BLaER1 treated with 17β-estradiol and CSF1 and Interleukin-3, amounts not matched to agents 10 nM and 100 nM (cell line): ENCODE data around the gene SPINT1.
"Not testable (repeated sequence)": the region's sequence is repeated elsewhere in the genome, so short reads cannot be mapped to it uniquely, and the experiment has no call there.

ENCODE experiments used
- H3K27ac ChIP-seq, 11 experiments: shearing (Covaris generic); formaldehyde crosslinking; 2 replicates each; pipeline ENCODE4 v1.8.1; 2022
- H3K27me3 ChIP-seq, 11 experiments: shearing (Covaris generic); formaldehyde crosslinking; 2 replicates each; pipeline ENCODE4 v1.8.1; 2022
- H3K36me3 ChIP-seq, 11 experiments: shearing (Covaris generic); formaldehyde crosslinking; 2 replicates each; pipeline ENCODE4 v1.8.1; 2022
- H3K4me1 ChIP-seq, 10 experiments: shearing (Covaris generic); formaldehyde crosslinking; 2 replicates each; pipeline ENCODE4 v1.8.1; 2022
- H3K4me2 ChIP-seq, 11 experiments: shearing (Covaris generic); formaldehyde crosslinking; 2 replicates each; pipeline ENCODE4 v1.8.1; 2022
- H3K4me3 ChIP-seq, 10 experiments: shearing (Covaris generic); formaldehyde crosslinking; 2 replicates each; pipeline ENCODE4 v1.8.1; 2022
- H3K9ac ChIP-seq, 11 experiments: shearing (Covaris generic); formaldehyde crosslinking; 2 replicates each; pipeline ENCODE4 v1.8.1; 2022
- H3K9me3 ChIP-seq, 11 experiments: shearing (Covaris generic); formaldehyde crosslinking; replicated peaks in 1 of 11; 2 replicates each; pipeline ENCODE4 v1.8.1; 2022
- H4K20me1 ChIP-seq, 11 experiments: shearing (Covaris generic); formaldehyde crosslinking; 2 replicates each; pipeline ENCODE4 v1.8.1; 2022
- Cebpa-rat ChIP-seq, 11 experiments: shearing (Covaris generic); IDR thresholded peaks; 2 replicates each; pipeline ENCODE4 v1.8.1; 2022

The SPINT1 gene

DNA sequence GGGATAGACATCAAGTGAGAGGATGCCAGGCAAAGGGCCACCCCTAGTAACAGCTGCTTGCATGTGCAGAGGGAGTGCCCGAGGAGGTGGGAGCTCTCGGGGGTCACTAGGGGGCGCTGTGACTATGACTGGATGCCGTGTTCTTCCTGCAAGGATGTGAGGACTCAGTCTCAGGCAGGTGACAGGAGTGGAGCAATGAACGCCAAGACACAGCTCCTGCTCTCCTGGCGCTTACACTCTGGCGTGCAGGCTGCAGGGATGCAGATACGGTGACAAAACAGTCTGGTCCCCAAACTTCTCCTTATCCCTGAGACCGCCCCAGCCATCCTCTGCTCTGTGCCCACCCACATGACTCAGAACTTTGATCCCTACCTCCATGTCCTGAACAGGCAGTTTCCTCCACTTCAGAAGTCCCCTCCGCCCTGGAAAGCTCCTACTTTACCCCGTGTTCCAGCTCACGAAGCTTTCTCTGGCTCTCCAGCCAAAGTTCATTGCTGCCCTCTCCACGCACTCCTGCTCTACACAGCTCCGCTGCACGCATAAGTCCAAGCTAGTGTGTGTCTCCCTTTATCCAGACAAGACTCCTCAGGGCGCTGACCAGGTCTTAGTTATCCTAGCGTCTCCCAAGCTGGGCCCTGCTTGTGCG is 15.5 kb downstream of the SPINT1 start:
- H4K20me1 ChIP-seq: peaks cover 0 to 16% (median 0%) of the 10 kb centered on the region in 11 experiments; a peak in 2 of 22 replicates
- H3K4me1 ChIP-seq: peaks cover 0 to 58% (median 29%) of the 10 kb centered on the region in 10 experiments; a peak in 12 of 20 replicates

DNA sequence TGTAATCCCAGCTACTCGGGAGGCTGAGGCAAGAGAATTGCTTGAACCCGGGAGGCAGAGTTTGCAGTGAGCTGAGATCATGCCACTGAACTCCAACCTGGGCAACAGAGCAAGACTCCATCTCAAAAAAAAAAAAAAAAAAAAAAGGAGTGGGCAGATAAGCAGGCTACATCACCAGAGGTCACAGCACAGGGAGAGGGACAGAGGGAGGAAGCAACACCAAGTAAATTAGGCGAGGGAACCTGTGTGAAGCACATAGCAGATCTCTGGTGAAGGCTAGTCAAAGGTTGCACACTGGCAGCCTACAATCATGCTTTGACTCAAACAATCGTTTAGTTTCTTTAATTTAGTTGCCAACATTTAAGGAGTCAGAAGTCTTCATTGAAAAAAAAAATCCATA is 17.3 kb downstream of the SPINT1 start:
- H3K9ac ChIP-seq, H3K9me3 ChIP-seq, H3K4me3 ChIP-seq, H3K27me3 ChIP-seq, H3K27ac ChIP-seq: not testable (repeated sequence)
- Histone ChIP-seq H3K4me1 (peaks cover 0 to 70% (median 39%) of the 10 kb centered on the region in 10 experiments; a peak in 17 of 20 replicates), H3K4me2 (peak overlapping the region in 5 of 11 experiments; percentile 44 to 68 (median 60); a peak in 7 of 22 replicates), H4K20me1 (peaks cover 0 to 10% (median 0%) of the 10 kb centered on the region in 11 experiments; a peak in 2 of 22 replicates), H3K36me3 (peaks cover 9 to 22% (median 15%) of the 10 kb centered on the region in 11 experiments)

More for the DNA sequence above, 15.5 kb downstream of the SPINT1 start:
- H3K36me3 ChIP-seq: peaks cover 27 to 40% (median 34%) of the 10 kb centered on the region in 11 experiments
- H3K4me2 ChIP-seq: peak overlapping the region in 4 of 11 experiments; percentile 59 to 68 (median 62); a peak in 5 of 22 replicates
- no peak overlapping the region for H3K4me3 ChIP-seq
- no peaks in the 10 kb centered on the region for H3K27me3 ChIP-seq
- H3K9me3 ChIP-seq: no peaks in the 10 kb centered on the region
- no peak overlapping the region for H3K27ac ChIP-seq
- no peak for TF ChIP-seq Cebpa-rat (IDR thresholded peaks at IDR 0.05)
- H3K9ac ChIP-seq: no peak overlapping the region

DNA sequence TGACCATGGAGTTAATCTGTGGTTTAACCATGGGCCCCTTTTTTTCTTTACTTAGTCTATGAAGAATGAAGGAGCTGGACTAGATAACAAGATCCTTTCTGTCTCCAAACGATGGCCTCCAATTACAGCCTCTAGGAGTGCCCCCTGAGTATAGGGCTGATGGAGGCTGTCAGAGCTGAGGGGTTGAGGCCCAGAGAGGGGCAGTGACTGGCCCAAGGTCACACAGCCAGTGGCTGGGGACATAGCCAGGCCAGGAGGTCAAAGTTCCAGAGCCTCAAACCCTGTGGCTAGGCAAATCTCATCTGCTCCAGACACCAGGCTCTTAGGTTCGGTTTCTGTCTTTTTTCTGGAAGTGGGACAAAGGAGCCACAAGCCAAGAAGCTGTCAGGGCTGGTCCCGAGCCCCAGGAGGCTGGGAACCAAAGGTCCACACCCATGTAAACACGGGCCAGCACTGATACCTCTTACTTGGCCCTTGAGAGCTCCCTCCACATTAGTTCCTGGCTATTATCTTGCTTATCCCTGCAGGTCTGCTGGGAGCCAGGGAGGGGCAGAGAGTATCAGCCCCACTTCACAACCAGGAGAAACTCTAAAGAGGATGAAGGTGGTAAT is 19.9 kb downstream of the SPINT1 start:
- no peak overlapping the region for H3K27ac ChIP-seq
- no peaks in the 10 kb centered on the region for H4K20me1 ChIP-seq
- H3K9ac ChIP-seq: no peak overlapping the region
- TF ChIP-seq Cebpa-rat (IDR thresholded peaks at IDR 0.05): no peak
- H3K4me1 ChIP-seq: peaks cover 0 to 52% (median 35%) of the 10 kb centered on the region in 10 experiments; a peak in 17 of 20 replicates
- H3K27me3 ChIP-seq: no peaks in the 10 kb centered on the region
- H3K4me3 ChIP-seq: no peak overlapping the region
- no peak overlapping the region for H3K4me2 ChIP-seq
- peaks cover 0 to 2% (median 0%) of the 10 kb centered on the region in 11 experiments; a peak in 5 of 22 replicates for H3K36me3 ChIP-seq
- H3K9me3 ChIP-seq: no peaks in the 10 kb centered on the region

DNA sequence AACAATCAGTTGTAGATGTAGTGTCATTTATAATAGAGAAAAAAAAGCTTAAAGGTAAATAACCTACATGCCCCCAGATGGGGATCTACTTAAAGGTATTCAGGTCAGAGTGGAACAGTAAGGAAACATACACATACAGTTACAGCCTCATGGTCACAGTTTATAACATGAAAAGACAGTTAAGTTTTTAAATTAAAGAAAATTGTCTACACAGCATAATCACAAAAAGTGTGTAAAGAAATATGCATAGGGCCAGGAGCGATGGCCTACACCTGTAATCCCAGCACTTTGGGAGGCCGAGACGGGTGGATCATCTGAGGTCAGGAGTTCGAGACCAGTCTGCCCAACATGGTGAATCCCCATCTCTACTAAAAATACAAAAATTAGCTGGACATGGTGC is 23.4 kb downstream of the SPINT1 start:
- no peaks in the 10 kb centered on the region for H3K9me3 ChIP-seq
- H3K36me3 ChIP-seq: no peaks in the 10 kb centered on the region
- H4K20me1 ChIP-seq: no peaks in the 10 kb centered on the region
- no peak overlapping the region for H3K4me3 ChIP-seq
- no peak for TF ChIP-seq Cebpa-rat (IDR thresholded peaks at IDR 0.05)
- H3K27me3 ChIP-seq: no peaks in the 10 kb centered on the region
- H3K27ac ChIP-seq: no peak overlapping the region
- peaks cover 9 to 37% (median 21%) of the 10 kb centered on the region in 10 experiments for H3K4me1 ChIP-seq
- no peak overlapping the region for H3K4me2 ChIP-seq
- H3K9ac ChIP-seq: no peak overlapping the region

DNA sequence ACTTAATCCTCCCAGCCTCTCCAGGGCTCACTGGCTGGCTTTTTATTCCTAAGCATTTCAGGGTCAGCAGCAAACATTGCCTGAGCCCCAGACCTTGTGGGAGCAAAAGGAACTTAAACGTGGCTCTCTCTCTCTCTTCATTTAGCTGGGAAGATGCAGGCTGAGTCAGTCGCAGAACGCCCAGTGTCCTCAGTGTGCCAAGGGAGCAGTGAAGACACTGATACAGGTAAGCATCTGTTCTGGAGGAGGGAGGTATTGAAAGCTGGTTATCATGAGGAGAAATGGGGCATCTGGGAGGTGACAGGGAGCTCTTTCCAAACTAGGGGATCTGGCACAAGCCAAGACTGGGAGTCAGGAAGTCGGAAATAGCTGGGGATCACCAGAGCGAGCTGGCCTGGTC is 25.8 kb downstream of the SPINT1 start:
- Histone ChIP-seq H3K9ac (no peak overlapping the region), H3K27me3 (0 out of 22 replicates have a peak, but pooled peaks cover 0 to 4% (median 0%) of the 10 kb centered on the region in 11 experiments), H3K36me3 (no peaks in the 10 kb centered on the region), H3K4me1 (peaks cover 24 to 55% (median 40%) of the 10 kb centered on the region in 10 experiments), H3K9me3 (no peaks in the 10 kb centered on the region), H3K4me3 (no peak overlapping the region), H3K27ac (no peak overlapping the region), H4K20me1 (peaks cover 0 to 10% (median 0%) of the 10 kb centered on the region in 11 experiments; a peak in 1 of 22 replicates), H3K4me2 (no peak overlapping the region)
- TF ChIP-seq Cebpa-rat (IDR thresholded peaks at IDR 0.05): no peak

DNA sequence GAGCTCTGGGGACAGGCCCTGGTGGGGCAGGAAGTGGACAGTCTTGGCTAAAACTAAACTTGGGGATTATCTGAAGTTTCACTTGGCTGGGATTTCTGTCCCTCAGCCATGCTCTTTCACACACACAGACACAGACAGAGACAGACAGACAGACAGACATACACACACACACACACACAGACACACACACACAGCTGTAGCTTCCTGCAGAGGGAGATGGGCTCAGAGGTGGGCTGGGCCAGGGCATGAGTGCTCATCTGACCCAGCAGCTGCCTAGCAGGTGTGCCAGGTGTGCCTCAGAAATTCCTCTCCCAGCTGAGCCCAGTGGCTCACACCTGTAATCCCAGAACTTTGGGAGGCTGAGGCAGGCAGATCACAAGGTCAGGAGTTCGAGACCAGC is 26.9 kb downstream of the SPINT1 start:
- Histone ChIP-seq H3K9me3 (no peaks in the 10 kb centered on the region), H3K36me3 (no peaks in the 10 kb centered on the region), H4K20me1 (peaks cover 0 to 10% (median 0%) of the 10 kb centered on the region in 11 experiments; a peak in 1 of 22 replicates), H3K4me1 (peaks cover 20 to 49% (median 40%) of the 10 kb centered on the region in 10 experiments), H3K27ac (no peak overlapping the region), H3K27me3 (0 out of 22 replicates have a peak, but pooled peaks cover 0 to 4% (median 0%) of the 10 kb centered on the region in 11 experiments), H3K9ac (no peak overlapping the region), H3K4me3 (no peak overlapping the region), H3K4me2 (0 out of 22 replicates have a peak overlapping the region, but pooled peaks of 2 of the 11 experiments have one; percentile 72 to 91)
- TF ChIP-seq Cebpa-rat (IDR thresholded peaks at IDR 0.05): no peak

DNA sequence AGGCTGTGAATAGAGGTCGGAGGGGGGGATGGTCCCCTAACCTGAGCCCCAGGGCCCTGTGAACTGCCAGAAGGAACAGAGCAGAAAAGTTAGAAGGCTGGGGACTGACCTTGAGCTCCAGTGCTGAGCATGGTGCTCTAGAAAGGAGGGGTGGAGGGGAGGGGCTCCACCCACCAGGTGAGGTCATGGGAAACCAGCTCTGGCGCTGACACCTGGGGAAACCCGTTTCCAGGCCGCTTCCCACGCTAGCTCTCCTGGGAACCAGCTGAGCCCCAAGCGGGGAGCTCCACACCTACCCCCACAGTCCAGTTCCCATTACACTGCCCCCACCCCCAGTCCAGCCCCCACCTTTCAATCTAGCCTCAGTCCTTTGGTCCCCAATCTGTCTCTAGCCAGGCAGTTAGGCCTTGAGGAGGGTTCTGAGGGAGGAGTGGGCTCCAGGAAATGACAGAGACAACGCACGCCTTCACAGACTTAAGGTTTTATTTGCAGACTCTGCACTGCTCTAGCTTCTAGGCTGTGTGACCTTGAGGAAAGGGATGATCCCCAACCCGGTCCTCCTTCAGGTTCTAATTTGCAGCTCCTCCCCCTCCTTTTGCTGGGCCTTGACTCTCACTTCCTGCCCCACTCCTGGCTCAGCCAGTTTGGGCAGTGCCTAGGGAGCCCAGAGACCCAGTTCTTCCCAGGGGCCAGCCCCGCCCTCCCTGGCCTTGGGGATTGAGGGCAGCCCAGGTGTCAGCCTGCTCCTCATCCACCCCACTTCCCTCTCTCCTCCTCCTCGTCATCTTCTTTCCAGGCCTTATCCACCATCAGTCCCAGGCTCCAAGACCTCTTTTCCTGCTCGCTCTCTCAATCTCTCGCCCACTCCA is 28.1 kb downstream of the SPINT1 start:
- Histone ChIP-seq H3K4me3 (no peak overlapping the region), H3K27ac (no peak overlapping the region), H3K9me3 (no peaks in the 10 kb centered on the region), H3K4me1 (peaks cover 15 to 57% (median 44%) of the 10 kb centered on the region in 10 experiments), H3K36me3 (no peaks in the 10 kb centered on the region), H3K4me2 (peak overlapping the region; percentile 16 to 96 (median 86)), H3K9ac (0 out of 22 replicates have a peak overlapping the region, but pooled peaks of 1 of the 11 experiments have one; percentile 1), H3K27me3 (0 out of 22 replicates have a peak, but pooled peaks cover 0 to 4% (median 0%) of the 10 kb centered on the region in 11 experiments), H4K20me1 (peaks cover 0 to 10% (median 0%) of the 10 kb centered on the region in 11 experiments; a peak in 1 of 22 replicates)
- no peak for TF ChIP-seq Cebpa-rat (IDR thresholded peaks at IDR 0.05)

DNA sequence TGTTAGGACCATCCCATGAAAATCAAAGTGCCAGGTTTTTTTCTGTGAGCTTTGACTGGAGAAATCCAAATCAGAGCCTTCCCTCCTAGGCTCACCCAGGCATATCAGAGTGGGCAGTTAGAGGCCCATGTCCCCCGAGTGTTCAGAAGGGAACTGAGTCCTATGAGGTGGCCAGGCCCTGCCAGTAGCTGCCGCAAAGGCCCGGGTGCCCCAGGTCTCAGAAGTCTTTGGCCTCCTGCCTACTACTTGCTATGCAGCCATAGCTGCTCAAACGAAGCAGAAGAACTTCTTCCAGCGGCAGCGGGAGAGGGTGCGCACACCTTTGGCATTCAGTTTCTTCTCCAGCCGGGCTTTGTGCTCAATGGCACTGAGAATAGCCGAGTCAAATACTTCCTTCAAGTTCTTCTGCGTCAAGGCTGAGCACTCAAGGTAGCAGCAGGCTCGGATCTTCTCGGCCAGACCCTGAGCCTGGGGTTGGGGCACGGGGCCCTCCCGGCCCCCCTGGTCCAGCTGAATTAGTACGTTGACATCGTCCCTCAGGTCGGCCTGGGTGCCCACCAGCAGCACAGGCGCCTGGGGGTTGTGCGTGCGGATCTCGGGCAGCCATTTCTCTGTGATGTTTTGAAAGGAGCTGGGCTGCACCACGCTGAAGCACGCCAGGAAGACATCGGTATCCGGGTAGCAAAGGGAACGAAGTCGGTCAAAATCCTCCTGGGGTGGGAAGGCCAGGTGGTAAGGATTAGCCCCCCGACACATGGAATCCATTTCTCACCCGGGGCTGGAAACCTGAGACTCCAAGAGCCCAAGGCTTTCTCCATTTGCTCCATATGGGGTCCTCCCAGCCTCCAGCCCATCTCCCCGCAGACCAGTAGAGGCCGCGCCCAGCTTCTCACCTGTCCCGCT is 29.2 kb downstream of the SPINT1 start:
- no peaks in the 10 kb centered on the region for H3K36me3 ChIP-seq
- peak overlapping the region; percentile 79 to 96 (median 89) for H3K4me2 ChIP-seq
- H3K27ac ChIP-seq: no peak overlapping the region
- H3K27me3 ChIP-seq: 0 out of 22 replicates have a peak, but pooled peaks cover 0 to 4% (median 0%) of the 10 kb centered on the region in 11 experiments
- peak overlapping the region in 6 of 11 experiments; percentile 66 to 79 (median 76); a peak in 11 of 22 replicates for H3K9ac ChIP-seq
- peaks cover 15 to 57% (median 44%) of the 10 kb centered on the region in 10 experiments for H3K4me1 ChIP-seq
- H4K20me1 ChIP-seq: peaks cover 0 to 10% (median 0%) of the 10 kb centered on the region in 11 experiments; a peak in 1 of 22 replicates
- TF ChIP-seq Cebpa-rat (IDR thresholded peaks at IDR 0.05): no peak
- peak overlapping the region; percentile 58 to 72 (median 66) for H3K4me3 ChIP-seq
- H3K9me3 ChIP-seq: no peaks in the 10 kb centered on the region
